Mesenteric fat pad (tissue), 1 donor: ENCODE data around the gene LRFN3. TPM values are rescaled to one million over a fixed set of nuclear protein-coding genes. Genes with fewer than 3 reads are reported as not detected.
"Not testable (repeated sequence)": the region's sequence is repeated elsewhere in the genome, so short reads cannot be mapped to it uniquely, and the experiment has no call there.

Experiments
- DNase-seq: peaks from one replicate; pipeline ENCODE4 v3.0.0-alpha.2; 2020; ENCODE audit warnings: low spot score
- total RNA-seq: library from RNA; stranded (reverse); fragmentation: NEBNext Ultra II Directional; extraction: Animal tissue kit (Norgen Biotek cat#: 25700); gene quantifications from one replicate; pipeline ENCODE4 v1.2.1, GENCODE V29; 2021
- donor health status: DM: yes; HTN: yes; CAD: no.

LRFN3 gene
- total RNA-seq, 1 donor from 2014 or later = 11.5 TPM

GRCh38 chr19:35905178-35905727, 30.9 kb upstream of the LRFN3 start:
- no peak for DNase-seq

DNA sequence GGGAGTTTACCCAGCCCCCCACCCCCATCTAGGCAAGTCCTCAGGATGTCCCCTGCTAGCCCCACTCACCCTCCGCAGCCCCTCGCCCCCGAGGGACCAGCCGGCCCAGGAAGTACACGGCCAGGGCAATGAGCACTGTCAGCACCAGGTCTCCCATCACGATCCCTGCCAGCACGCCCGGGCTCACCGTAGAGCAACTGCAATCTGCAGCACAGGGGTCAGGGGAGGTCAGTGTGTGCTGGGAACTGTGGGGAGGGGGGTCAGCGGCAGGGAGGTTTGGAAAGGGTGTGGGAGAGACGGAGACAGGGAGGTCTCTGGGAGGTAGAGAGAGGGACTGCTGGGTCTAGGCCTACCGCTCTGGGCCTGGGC, 28.8 kb upstream of the LRFN3 start:
- DNase-seq = no peak

DNA sequence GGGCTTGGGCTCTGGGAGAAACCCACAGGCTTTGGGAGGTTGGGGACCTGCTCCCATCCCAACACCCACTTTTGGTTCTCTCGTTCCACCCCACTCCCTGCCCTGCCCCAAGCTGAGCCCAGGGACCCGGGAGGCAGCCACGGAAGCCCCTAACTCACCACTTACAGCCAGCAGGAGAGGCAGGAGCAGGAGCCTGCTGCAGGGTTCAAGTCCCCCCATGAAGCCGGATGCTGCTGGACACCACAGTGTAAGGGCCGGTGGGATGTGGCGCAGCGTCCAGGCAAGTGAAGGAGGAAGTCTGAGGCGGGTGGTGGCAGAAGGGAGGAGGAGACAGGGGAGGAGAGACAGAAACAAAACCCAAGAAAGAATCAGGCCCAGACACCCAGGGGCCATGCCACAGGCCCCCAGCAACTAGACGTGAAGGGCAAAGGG, 28.1 kb upstream of the LRFN3 start, which contains the start of gene TYROBP:
Gene TYROBP (minus strand): TSS at position 286 of the 432 bp plus-strand sequence. CDS start 67 bp downstream, at position 219.
- DNase-seq = no peak

DNA sequence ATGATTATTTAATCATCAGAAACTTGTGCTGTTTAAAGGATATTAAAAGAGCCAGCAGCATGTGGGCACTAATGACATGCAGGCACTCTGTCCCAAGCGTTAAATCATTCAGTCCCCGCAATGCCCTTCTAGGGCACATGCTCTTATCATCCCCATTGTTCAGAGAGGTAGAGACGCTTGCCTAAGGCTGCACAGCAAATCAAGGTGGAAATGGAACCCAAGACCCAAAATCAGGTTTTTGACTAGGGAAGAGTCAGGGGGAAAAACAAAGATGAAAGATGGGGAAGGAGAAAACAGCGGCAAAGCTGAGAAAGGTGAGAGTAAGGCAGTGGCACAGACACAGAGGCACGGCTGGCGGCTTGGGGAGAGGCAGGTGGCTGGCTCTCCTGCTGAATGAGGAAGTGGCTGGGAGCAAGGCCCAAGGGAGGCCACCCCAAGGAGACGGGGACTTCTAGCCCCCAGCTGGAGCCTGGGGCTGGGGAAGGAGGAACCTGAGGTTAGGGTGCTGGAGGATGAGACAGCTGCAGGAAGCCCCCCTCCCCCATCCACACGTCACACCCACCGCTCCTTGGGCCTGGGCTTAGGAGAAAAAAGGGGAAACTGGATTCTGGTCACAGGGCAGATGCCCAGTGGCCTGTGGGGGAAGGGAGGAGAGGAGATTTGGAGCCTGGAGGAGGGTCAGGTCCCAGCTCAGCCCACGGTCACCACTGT, 27.0 kb upstream of the LRFN3 start:
- peak; percentile 91 for DNase-seq

GRCh38 chr19:35909684-35910035, 26.5 kb upstream of the LRFN3 start:
- DNase-seq = no peak

GRCh38 chr19:35910355-35910754, 25.8 kb upstream of the LRFN3 start:
- DNase-seq = not testable (repeated sequence)

- DNase-seq = no peak
These were observed 25.0 kb upstream of the LRFN3 start for GRCh38 chr19:35911173-35911572.

DNA sequence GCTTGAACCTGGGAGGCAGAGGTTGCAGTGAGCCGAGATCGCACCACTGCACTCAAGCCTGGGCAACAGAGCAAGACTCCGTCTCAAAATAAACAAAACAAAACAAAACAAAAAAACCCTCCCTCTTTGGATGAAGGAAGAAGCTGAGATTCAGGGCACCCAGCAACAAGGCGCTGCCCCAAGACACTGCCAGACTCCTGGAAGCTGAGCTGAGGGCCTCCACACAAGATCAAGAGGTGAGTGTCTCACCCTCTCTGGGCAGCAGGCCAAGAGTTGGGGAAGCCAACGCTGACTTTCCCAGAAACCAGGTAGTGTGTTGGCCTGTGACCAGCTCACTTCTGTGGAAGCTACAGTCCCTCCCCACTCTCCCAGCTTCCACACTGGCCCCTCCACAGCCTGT, 24.4 kb upstream of the LRFN3 start:
- DNase-seq = no peak

DNA sequence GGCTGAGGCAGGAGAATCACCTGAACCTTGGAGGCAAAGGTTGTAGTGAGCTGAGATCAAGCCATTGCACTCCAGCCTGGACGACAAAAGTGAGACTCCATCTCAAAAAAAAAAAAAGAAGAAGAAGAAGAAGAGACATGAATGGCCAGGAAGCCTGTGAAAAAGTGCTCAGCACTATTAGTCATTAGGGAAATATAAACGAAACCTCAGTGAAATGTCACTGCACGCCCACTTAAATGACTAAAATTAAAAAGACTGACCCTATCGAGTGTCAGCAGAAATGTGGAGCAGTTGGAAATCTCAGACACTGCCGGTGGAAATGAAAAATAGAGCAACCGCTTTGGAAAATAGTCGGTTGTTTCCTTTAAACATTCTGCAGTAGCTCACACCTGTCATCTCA, 22.6 kb upstream of the LRFN3 start:
- no peak for DNase-seq

- DNase-seq = no peak
These were observed 20.7 kb upstream of the LRFN3 start for GRCh38 chr19:35915443-35915842.

- no peak for DNase-seq
These were observed 16.9 kb upstream of the LRFN3 start for GRCh38 chr19:35919306-35919705.

- DNase-seq = no peak
These were observed 15.2 kb upstream of the LRFN3 start for GRCh38 chr19:35921012-35921411.

- DNase-seq = no peak
These were observed 10.7 kb upstream of the LRFN3 start for GRCh38 chr19:35925501-35925900.

DNA sequence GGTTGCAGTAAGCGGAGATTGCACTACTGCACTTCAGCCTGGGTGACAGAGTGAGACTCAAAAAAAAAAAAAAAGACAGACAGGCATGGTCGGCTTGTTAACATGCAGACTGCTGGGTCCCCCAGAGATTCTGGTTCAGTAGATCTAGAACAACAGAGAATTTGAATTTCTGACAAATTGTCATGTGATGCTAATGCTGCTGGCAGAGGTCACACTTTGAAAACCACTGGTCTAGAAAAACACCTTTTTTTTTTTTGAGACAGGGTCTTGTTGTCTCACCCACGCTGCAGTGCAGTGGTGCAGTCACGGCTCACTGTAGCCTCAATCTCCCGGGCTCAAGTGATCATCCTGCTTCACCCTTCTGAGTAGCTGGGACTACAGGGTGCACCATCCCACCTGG, 7.7 kb upstream of the LRFN3 start:
- no peak for DNase-seq

DNA sequence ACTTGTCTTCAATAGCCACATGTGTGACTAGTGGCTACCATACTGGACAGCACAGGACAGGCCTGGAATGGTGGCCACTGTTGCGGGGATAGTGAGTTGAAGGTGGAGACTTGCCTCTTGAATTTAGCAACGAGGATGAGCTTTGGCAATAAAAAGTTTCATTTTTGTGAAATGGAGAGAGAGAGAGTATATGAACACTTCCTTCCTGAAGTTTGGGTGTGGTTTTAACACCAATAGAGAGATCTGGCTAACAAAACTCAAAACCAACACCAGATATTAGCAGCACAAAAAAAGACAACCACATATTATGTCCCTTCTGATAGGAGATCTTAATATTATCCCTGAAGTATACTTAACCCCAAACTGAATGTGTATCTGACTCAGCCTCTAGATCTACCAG, 6.3 kb upstream of the LRFN3 start:
- no peak for DNase-seq

- peak; percentile 99 for DNase-seq
These were observed 4.9 kb upstream of the LRFN3 start for GRCh38 chr19:35931161-35931873.

GRCh38 chr19:35931874-35932202, 4.3 kb upstream of the LRFN3 start:
- no peak for DNase-seq

DNA sequence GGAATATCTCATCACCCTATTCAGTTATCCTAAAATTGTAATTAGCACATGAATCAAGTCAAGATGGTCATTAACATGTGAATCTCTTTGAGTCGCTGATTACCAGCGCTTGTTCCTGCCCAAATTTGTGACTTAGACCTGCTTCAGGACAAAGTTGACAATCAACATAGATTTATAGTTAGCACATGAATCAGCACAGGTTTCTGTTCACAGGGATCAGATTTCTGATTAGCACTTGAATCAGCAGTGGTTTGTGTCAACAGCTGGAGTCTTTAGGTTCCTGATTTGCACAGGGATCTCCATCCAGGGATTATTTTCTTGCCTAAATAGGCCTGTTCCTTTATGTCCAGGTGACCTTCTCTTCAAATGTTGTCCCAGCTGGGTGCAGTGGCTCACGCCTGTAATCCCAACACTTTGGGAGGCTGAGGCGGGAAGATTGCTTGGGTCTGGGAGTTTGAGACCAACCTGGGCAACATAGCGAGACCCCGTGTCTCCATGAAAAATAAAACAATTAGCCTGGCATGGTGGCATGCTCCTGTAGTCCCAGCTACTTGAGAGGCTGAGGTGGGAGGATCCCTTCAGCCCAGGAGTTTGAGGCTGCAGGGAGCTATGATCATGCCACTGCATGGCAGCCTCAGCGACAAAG, 3.8 kb upstream of the LRFN3 start:
- no peak for DNase-seq

DNA sequence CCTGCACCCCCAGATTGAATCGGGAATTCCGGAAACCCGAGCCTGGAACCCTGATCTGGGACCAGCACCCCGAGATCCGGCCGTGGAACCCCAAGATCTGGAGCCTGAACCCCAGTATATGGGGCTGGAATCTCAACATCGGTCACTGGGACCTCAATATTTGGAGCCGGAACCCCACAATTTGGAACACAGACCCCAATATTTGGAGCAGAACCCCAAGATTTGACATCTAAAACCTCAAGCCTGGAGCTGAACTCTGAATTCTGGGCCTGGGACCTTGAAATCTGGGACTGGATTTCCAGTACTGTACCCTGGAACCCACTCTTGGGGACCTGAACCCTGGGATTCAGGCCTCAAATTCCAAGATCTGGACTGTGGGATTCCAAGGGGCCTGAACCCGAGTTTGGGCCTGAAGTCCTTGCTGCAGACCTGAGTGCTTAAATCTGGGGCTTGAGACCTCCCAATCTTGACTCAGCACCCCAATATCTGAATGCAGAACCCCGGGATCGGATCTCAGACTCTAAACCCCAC, 629 bp downstream of the LRFN3 start:
- DNase-seq = no peak

GRCh38 chr19:35937345-35938281, 1.4 kb downstream of the LRFN3 start:
- no peak for DNase-seq
